HepG2 (cell line): Measurements from ENCODE around the gene FAM221B. TPM values are rescaled to one million over a fixed set of nuclear protein-coding genes. Genes with fewer than 3 reads are reported as not detected.
A peak's percentile ranks its signal among the peaks of the same experiment; 100 is the strongest.

Experiments used
- ADNP ChIP-seq: sonication (generic); formaldehyde crosslinking; IDR thresholded peaks from 2 replicates; pipeline ENCODE4 v1.4.0; 2020; ENCODE audit warnings: missing genetic modification reagents
- CEBPB ChIP-seq: IDR thresholded peaks from 2 replicates; pipeline ENCODE4 v1.6.1; 2011; ENCODE audit warnings: low read depth, low read length, improper control_type of control experiment, borderline replicate concordance
- DNMT3B ChIP-seq: conservative IDR thresholded peaks from 2 replicates; pipeline ENCODE4 v1.6.1; 2016; ENCODE audit warnings: missing biosample characterization, control low read depth
- EP300 ChIP-seq, 3 experiments: sonication (generic) in 1 of 3; formaldehyde crosslinking in 1 of 3; IDR thresholded peaks; 2 replicates each; pipeline versions ENCODE4 v1.5.1 to v1.6.1; 2011 to 2020; ENCODE audit warnings: low read depth in 2 of 3, low read length in 2 of 3, borderline replicate concordance in 1 of 3, improper control_type of control experiment in 1 of 3, mild to moderate bottlenecking in 1 of 3, missing genetic modification reagents in 1 of 3, moderate library complexity in 1 of 3
- KLF16 ChIP-seq, 2 experiments: sonication (generic) in 1 of 2; formaldehyde crosslinking in 1 of 2; IDR thresholded peaks; 2 replicates each; pipeline versions ENCODE4 v1.6.1 to v1.8.0; 2016 to 2023; ENCODE audit warnings: missing genetic modification reagents in 2 of 2, missing compliant biosample characterization in 1 of 2
- MBD4 ChIP-seq: IDR thresholded peaks from 2 replicates; pipeline ENCODE4 v1.6.1; 2012; ENCODE audit warnings: low read length, inconsistent platforms, borderline replicate concordance
- MEIS1 ChIP-seq: sonication (generic); formaldehyde crosslinking; IDR thresholded peaks from 2 replicates; pipeline ENCODE4 v1.9.0; 2021; ENCODE audit warnings: mild to moderate bottlenecking, missing genetic modification reagents, moderate library complexity, borderline replicate concordance
- NCOR1 ChIP-seq: fragments of 200-600 bp; sonication (generic); IDR thresholded peaks from 2 replicates; pipeline ENCODE4 v1.7.0; 2017; ENCODE audit warnings: antibody characterized with exemption, low read length, borderline replicate concordance
- NR2F2 ChIP-seq: IDR thresholded peaks from 2 replicates; pipeline ENCODE4 v1.6.1; 2012; ENCODE audit warnings: low read depth, inconsistent platforms, borderline replicate concordance
- PATZ1 ChIP-seq: sonication (generic); formaldehyde crosslinking; IDR thresholded peaks from 2 replicates; pipeline ENCODE4 v1.4.0; 2020; ENCODE audit warnings: missing genetic modification reagents
- PHF8 ChIP-seq: sonication (generic); formaldehyde crosslinking; IDR thresholded peaks from 2 replicates; pipeline ENCODE4 v1.5.0; 2020; ENCODE audit warnings: missing genetic modification reagents
- PLSCR1 ChIP-seq: sonication (generic); formaldehyde crosslinking; IDR thresholded peaks from 2 replicates; pipeline ENCODE4 v1.5.0; 2020; ENCODE audit warnings: missing genetic modification reagents, mild to moderate bottlenecking, borderline replicate concordance
- RNF219 ChIP-seq: sonication (generic); formaldehyde crosslinking; IDR thresholded peaks from 2 replicates; pipeline ENCODE4 v1.5.0; 2020; ENCODE audit warnings: mild to moderate bottlenecking, missing genetic modification reagents
- SKI ChIP-seq: fragments of 450-650 bp; IDR thresholded peaks from one replicate; pipeline ENCODE4 v1.6.1; 2018; ENCODE audit warnings: mild to moderate bottlenecking; ENCODE audit not compliant: partially characterized antibody
- THAP8 ChIP-seq: sonication (generic); formaldehyde crosslinking; IDR thresholded peaks from 2 replicates; pipeline ENCODE4 v1.5.1; 2020; ENCODE audit warnings: missing genetic modification reagents, mild to moderate bottlenecking, borderline replicate concordance
- ZNF614 ChIP-seq: IDR thresholded peaks from 2 replicates; pipeline ENCODE4 v1.6.1; 2018; ENCODE audit warnings: missing biosample characterization, missing genetic modification reagents, inconsistent platforms, borderline replicate concordance
- ZNF710 ChIP-seq: sonication (generic); formaldehyde crosslinking; IDR thresholded peaks from 2 replicates; pipeline ENCODE4 v1.5.0; 2020; ENCODE audit warnings: mild to moderate bottlenecking, missing genetic modification reagents, borderline replicate concordance
- ZNF784 ChIP-seq: sonication (generic); formaldehyde crosslinking; IDR thresholded peaks from 2 replicates; pipeline ENCODE4 v1.5.1; 2020; ENCODE audit warnings: missing genetic modification reagents, mild to moderate bottlenecking, borderline replicate concordance
- ZSCAN30 ChIP-seq: sonication (generic); formaldehyde crosslinking; IDR thresholded peaks from 2 replicates; pipeline ENCODE4 v1.5.0; 2020; ENCODE audit warnings: mild to moderate bottlenecking, missing genetic modification reagents
- polyA plus RNA-seq, 8 experiments: library from polyadenylated mRNA; depleted of rRNA in 3 of 8; stranded (reverse) in 7 of 8; unstranded in 1 of 8; fragments of >200 nt; fragmentation: Illumina TruSeq in 4 of 8; extraction: Trizol in 4 of 8; gene quantifications; 2 replicates each; pipeline versions ENCODE4 v1.2.1 to v1.2.3, GENCODE V29; 2011 to 2016; ENCODE audit warnings: low read depth in 4 of 8, missing spikeins in 1 of 8, mixed read lengths in 1 of 8; ENCODE audit not compliant: insufficient read depth in 1 of 8
- total RNA-seq, 5 experiments: library from RNA; depleted of rRNA; stranded (reverse); fragments of >200 nt; fragmentation: Illumina TruSeq; extraction: Trizol; gene quantifications; 2 replicates each; pipeline ENCODE4 v1.2.3, GENCODE V29; 2016; ENCODE audit warnings: low read depth in 1 of 5

FAM221B gene
- total and polyA plus RNA-seq, 2 of the 13 experiments (the other 11 are each of a cell fraction or from before 2014, with no cell fraction given) = not detected

- TF ChIP-seq ZSCAN30 (CRISPR knock-in tag) = no peak
- TF ChIP-seq MEIS1 (CRISPR knock-in tag) = no peak
- TF ChIP-seq RNF219 = no peak
- no peak for TF ChIP-seq SKI
- TF ChIP-seq ZNF710 (CRISPR knock-in tag) = peak; percentile 63
- no peak for TF ChIP-seq ADNP (CRISPR knock-in tag)
- TF ChIP-seq ZNF614 (CRISPR knock-in tag) = no peak; the same call in 1 of the 2 replicates
- no peak for TF ChIP-seq CEBPB
- no peak for TF ChIP-seq PHF8 (CRISPR knock-in tag)
- TF ChIP-seq ZNF784 (CRISPR knock-in tag) = no peak
- TF ChIP-seq NR2F2 = peak; percentile 51; the same call in 1 of the 2 replicates
- TF ChIP-seq PLSCR1 (CRISPR knock-in tag) = no peak
- TF ChIP-seq NCOR1 = no peak
- 0 out of 2 replicates have a peak, but pooled peaks have one; percentile 26 for TF ChIP-seq PATZ1 (CRISPR knock-in tag)
- no peak for TF ChIP-seq KLF16 (CRISPR knock-in tag; IDR thresholded peaks at IDR 0.05)
- no peak for TF ChIP-seq MBD4
- TF ChIP-seq EP300 (IDR thresholded peaks at IDR 0.05; ENCODE audit: low read depth in 2 of 2, low read length in 2 of 2) = peak in 1 of 2 experiments; percentile 60; a peak in 2 of 4 replicates
- no peak for TF ChIP-seq EP300 (CRISPR knock-in tag; IDR thresholded peaks at IDR 0.05; ENCODE audit: borderline replicate concordance)
- no peak for TF ChIP-seq THAP8 (CRISPR knock-in tag)
- no peak for TF ChIP-seq DNMT3B
Observed at GRCh38 chr9:35801328-35802128, 27.0 kb downstream of the FAM221B start (continued).
